Tibial nerve (tissue), 4 donors: ENCODE data around the gene XKR7.

Source experiments
- EP300 ChIP-seq, 2 donors: sonication (generic); formaldehyde crosslinking; IDR thresholded peaks; one replicate each; pipeline ENCODE4 v1.6.1; 2017; ENCODE audit warnings: antibody characterized with exemption in 2 of 2, mild to moderate bottlenecking in 1 of 2
- POLR2A ChIP-seq, 2 donors: fragments of 450-650 bp; IDR thresholded peaks; one replicate each; pipeline ENCODE4 v1.6.1; 2017; ENCODE audit warnings: antibody characterized with exemption in 2 of 2, mild to moderate bottlenecking in 2 of 2, moderate library complexity in 2 of 2
- TF ChIP-seq, protein P1 (sequence below), 5 experiments: fragments of 200-600 bp in 3 of 5; fragments of 450-650 bp in 2 of 5; sonication (generic) in 3 of 5; IDR thresholded peaks; one replicate each; pipeline ENCODE4 v1.5.1; 2016 to 2019; ENCODE audit warnings: antibody characterized with exemption in 5 of 5, mild to moderate bottlenecking in 3 of 5, moderate library complexity in 2 of 5

- TF ChIP-seq EP300 (IDR thresholded peaks at IDR 0.05) (no peak), POLR2A (IDR thresholded peaks at IDR 0.05) (no peak)
- TF ChIP-seq, protein P1, sequence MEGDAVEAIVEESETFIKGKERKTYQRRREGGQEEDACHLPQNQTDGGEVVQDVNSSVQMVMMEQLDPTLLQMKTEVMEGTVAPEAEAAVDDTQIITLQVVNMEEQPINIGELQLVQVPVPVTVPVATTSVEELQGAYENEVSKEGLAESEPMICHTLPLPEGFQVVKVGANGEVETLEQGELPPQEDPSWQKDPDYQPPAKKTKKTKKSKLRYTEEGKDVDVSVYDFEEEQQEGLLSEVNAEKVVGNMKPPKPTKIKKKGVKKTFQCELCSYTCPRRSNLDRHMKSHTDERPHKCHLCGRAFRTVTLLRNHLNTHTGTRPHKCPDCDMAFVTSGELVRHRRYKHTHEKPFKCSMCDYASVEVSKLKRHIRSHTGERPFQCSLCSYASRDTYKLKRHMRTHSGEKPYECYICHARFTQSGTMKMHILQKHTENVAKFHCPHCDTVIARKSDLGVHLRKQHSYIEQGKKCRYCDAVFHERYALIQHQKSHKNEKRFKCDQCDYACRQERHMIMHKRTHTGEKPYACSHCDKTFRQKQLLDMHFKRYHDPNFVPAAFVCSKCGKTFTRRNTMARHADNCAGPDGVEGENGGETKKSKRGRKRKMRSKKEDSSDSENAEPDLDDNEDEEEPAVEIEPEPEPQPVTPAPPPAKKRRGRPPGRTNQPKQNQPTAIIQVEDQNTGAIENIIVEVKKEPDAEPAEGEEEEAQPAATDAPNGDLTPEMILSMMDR (IDR thresholded peaks at IDR 0.05): no peak
These were observed 38.1 kb downstream of the XKR7 start for GRCh38 chr20:32006053-32006452.
